ENCODE measurements around the gene XIRP1.

XIRP1 gene

GRCh38 chr3:39166134-39166710 lies 26.2 kb downstream of the XIRP1 start:
- DNase-seq, result no peak

DNA sequence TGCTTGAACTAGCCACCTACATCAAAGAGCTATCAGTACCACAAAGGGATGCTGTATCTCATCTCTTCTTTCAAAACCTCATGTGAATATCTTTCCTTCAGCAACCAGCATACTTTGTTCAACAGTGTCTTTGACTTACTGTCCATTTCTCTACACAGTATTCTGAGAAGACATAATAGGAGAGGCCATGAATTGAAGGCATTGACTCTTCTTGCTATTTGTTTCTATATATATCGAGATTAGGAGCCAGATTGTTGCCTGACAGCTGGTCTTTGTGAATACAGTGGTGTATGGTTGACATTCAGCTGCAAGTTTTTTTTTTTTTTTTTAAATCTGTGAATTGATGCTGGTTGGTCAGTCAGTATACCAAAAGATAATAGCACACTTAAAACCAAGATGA lies 26.9 kb downstream of the XIRP1 start:
- DNase-seq, result no peak

GRCh38 chr3:39164414-39164813 lies 28.0 kb downstream of the XIRP1 start:
- no peak for DNase-seq

DNA sequence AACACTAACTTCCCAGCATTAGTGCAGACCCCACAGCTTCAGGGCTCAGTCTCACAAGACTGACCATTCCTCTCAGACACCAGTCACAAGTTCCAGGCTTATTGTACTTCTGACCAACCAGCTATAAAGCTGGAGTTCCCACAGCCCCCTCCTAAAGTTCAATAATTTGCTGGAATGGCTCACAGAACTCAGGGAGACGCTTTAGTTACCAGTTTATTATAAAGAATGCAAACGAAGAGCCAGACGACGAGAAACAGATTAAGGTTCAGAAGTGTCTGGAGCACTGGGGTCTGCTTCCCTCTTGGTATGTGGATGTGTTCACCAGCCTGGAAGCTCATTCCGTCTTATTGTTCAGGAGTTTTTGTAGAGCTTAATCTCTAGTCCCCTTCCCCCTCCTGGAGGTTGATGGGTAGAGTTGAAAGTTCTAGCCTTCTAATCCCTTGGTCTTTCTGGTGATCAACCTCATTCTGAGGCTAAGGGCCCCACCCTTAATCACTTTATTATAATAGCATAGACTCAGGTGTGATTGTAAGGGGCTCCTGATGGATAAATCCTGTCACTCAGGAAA lies 34.2 kb downstream of the XIRP1 start:
- DNase-seq, result no peak

DNA sequence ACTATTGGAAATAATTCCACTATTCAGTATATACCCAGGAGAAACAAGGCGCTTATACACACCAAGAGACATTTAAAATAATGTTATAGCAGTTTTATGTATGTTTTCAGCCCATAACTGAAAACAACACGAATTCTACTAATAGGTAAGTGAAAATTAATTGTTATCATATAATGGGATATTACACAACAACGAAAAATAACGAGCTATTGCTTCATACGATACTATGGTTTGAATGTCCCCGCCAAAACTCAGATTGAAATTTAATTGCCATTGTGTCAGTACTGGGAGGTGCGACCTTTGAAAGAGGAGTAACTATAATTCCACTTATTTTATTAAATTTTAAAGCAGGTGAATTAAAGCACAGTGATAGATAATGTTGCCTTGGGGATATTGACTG lies 35.0 kb downstream of the XIRP1 start:
- no peak for DNase-seq

DNA sequence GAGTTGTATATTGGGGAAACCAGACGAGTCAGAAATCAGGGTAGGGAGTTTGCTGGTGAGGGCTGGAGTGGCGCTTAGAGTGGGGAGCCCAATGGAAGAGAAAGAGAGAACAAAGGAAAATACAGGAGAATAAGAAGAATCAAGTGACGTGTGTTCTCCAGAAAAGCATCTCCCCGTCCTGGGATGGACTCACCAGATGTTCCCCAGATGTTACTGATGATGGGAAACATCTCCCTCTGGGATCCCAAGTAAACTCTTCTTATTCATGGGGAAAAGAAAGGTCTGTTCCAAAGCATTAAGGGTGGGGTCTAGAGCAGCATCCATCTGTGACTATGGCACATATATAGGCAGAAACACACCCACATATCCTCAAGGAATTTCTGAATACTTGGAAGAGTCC lies 36.0 kb downstream of the XIRP1 start:
- DNase-seq, result no peak

DNA sequence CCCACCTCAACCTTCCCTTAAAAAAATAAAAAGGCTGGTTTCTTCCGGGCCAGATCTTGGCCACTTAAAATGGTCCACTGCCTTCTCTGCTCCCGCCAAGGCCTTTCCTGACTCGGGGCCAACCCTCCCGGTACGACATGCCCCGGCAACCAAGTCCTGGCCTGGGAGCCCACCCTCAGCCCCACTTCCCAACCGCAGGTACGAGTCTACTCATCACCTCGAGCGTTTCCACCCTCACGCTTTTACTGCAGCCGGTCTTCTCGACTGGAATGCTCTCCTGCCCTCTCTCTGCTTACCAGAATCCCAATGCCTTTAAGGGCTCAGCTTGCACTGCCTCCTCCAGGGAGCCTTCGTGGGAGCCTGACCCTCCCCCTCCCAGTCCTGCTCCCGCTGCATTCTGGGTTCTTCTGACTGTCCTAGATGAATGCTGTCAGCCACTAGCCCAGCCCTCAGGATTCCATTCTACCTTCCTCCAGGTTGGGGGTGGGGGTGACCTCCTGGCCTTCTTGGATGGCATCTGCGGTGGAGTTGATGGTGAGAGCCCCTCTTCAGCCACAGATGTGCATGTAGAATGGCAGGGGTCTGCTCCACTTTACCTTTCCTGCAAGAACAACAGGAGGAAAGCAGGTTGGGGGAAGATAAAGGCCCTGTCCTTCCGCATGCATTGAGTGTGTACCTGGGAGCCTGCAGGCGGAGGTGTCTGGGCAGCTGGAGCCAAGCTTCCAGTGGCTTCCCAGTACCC lies 37.9 kb downstream of the XIRP1 start:
- no peak for DNase-seq

GRCh38 chr3:39153977-39154279 lies 38.5 kb downstream of the XIRP1 start:
- no peak for DNase-seq

DNA sequence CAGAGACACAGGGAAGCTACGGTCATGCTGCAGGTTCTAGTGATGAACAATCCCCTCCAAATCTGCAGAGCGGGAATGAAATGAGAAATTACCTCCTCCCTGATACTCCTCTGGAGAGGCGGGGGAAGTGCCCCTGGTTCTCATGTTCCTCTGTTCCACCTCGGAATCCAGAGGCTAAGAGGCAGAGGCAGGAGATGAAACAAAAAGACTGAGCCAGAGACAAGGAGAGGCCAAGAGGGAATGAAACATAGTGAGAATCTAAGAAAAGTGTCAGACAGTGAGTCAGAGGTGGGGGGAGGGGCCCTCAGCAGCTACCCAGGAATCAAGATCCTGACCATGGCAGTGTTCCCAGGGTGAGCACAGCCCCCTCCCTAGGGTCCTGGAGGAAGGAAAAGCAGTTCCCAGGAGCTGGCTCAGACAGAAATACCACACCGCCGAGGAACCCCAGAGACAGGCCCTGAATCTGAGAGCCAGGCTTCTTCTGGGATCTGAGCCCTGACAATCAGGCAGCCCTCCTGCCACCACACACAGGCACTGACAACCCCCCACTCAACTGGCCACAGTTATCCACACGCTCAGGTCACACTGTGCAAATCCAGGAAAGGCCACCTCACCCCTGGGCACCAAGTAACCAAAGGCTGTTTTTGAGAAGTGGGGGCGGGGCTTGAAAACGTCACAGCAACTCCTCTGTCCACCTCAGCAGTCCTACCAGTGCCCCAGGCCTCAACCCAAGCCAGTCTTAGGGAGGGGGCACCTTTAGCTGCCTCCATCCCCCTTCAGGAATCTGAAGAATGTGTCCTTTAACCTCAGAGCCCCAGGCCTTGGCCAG lies 41.4 kb downstream of the XIRP1 start:
- DNase-seq, result no peak

GRCh38 chr3:39150148-39150802 lies 42.1 kb downstream of the XIRP1 start:
- DNase-seq, result no peak

DNA sequence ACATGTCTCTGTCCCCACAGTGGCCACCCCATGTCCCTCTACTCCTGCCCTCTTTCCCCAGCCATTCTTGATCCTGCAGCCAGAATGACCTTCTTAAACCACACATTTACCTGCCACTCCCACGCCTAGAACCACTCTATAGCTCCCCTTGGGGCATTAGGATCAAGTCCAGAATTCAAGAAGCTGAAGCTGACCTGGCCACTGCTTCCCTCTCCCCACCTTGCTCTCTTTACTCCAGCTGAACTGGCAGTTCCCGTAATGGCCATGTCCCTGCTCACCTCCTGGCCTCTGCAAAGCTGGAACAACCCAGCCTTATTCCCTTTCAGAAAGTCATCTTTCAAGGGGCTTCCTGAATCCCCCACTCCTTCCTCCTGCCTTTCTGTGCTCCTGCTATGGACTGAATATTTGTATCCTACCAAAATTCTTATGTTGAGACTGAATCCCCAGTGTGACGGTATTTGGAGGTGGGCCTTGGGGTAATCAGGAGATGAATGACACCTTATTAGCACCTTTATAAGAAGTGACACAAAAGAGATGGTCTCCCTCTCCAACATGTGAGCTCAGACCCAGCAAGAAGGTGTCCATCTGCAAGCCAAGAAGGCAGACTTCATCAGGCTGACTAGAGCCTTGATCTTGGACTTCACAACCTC lies 42.8 kb downstream of the XIRP1 start:
- no peak for DNase-seq

DNA sequence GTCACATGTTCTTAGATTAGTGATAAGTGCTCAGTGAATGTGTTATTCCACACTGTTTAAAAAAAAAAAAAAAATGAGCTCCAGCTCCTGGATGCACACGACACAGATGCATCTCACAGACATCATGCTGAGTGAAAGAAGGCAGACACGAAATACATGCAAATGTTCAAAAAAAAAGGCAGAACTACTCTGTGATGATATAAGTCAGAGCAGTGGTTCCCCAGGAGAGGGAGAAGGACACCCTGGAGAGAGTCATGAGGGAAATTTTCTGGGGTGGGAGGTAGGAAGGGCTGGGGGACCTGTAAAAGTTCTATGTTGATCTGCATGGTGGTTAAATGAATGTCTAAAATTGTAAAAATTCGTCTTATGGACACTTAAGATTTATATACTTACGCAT lies 43.3 kb downstream of the XIRP1 start:
- no peak for DNase-seq

GRCh38 chr3:39148435-39149058 lies 43.8 kb downstream of the XIRP1 start:
- no peak for DNase-seq

DNA sequence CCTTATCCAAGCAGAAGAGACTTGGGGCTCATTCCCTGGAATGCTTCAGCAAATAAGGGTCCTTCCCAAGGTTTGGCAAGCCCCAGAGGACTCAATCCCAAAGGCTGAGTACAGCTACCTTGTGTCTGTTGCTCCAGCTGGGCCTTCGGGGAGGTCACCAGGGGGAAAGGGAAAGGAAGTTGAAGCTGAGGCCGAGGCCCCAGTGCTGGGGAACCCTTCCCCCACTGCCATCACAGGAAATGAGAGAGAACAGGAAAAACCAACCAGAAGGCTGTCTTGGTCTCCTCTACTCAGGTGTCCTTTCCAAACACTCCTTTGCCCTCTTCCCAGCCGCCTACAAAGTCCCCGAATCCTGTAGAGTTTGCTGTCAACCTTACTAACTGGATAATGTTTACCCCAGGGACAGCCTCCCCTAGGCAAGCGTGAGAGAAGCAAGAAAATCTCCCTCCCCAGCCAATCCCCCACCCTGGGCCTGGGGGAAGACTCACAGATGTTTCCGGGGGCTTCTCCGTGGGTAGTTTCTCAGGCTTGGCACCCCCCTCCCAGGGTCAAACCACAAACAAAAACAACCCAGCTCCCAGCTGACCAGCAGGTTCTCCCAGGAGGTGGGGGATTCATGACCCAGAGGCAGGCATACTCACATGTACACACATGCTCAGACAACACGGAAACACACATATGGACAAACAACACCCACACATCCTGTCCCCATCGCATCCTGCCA lies 44.5 kb downstream of the XIRP1 start:
- DNase-seq, result no peak

DNA sequence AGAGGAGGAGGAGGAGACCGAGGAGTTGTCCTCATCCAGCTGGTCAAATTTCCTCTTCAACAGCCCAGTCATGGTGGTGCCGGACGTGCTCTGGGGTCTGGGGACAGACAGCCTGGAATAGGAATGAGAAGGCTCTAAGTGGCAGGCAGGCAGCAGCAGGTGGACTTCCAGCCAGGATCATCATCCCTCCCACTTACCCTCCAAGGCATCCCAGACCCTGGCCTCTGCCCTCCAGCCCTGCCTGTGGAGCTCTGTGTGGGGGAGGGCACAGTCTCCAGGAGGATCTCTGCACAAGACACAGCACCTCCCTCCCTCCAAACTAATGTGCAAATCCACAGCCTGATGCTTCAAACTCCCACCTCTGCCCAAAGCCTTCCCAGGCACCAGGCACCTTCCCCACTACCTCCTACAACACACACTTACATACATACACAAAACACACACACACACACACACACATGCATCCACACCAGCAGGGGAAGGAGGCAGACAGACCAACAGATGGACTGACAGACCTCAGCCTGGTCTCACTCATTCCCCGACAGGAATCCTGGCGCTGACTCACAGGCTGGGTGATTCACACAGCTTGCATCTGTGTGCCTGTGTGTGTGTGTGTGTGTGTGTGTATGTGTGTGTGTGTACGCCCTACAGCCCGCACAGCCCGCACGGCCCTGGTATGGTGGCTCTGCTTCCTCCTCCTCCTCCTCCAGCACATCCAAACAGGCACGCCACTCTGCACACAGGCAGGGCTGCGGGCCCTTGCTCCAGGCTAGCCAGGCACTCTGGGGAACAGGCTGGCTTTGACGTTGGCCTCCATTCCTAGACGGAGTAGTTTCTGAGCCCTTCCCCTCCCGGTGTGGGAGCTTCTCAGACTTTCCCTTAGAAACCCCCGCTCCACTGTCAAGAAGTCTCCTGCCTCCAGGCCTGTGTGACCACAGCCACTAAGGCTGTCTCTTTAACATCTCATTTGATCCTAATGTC lies 45.5 kb downstream of the XIRP1 start:
- no peak for DNase-seq

DNA sequence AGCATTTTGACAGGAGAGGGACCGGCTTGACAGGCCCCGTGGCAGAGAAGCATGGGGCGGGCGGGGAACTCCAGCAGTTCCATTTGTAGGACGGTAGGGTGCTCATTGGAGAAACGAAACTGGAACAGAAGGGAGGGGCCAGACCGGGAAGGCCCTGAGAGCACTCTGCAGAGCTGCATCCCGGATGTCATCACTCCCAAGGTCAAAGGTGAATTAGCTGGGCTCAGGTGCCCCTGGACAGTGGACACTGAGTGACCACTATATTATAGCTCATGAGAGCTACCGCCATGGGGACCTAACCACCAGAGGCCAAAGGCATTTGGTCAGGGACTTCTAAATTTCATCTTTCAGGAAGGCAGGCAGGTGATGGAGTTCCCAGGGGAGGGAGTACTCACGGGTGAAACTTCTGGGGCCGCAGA lies 46.3 kb downstream of the XIRP1 start:
- DNase-seq, result no peak

- DNase-seq, result no peak
Measured at GRCh38 chr3:39144748-39145380, 47.5 kb downstream of the XIRP1 start.

DNA sequence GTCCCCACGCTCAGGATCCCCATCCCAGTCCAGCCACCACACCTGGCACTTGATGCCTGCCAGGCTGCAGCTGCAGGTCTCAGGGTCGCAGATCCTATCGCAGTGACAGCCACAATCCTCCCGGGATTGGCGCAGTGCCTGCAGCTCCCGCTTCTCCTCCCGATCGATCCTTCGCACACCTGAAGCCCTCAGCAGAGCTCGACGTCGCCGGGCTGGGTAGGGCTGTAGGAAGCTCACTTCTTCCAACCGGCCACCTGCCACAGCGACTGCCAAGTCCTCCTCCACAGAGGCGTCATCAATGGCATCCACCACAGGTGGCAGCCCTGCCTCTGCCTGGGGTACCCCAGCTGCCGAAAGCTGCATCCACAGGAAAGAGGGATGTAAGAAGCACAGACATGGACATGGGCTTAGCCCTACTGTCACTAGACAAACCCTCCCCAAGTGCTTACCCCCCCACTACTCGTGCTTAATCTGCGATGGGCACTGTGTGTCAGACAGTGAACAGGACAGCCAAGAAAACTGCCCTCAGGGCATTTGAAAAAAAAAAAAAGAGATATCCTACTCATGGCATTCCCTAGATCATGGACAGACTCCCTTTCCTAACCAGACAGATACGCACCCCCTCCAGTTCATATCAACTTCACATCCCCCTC lies 48.2 kb downstream of the XIRP1 start:
- DNase-seq, result peak; percentile 48
